LHCN-M2 (cell line): ENCODE measurements around the gene TREM1. TPM values are rescaled to one million over a fixed set of nuclear protein-coding genes. Genes with fewer than 3 reads are reported as not detected.
"Not testable (repeated sequence)": the region's sequence is repeated elsewhere in the genome, so short reads cannot be mapped to it uniquely, and the experiment has no call there.

Experiments used
- DNase-seq: peaks from one replicate; pipeline ENCODE4 v3.0.0-alpha.2; 2012; ENCODE audit warnings: low read depth
- total RNA-seq: library from RNA; depleted of rRNA; stranded (reverse); fragments of >200 nt; gene quantifications from 2 replicates; pipeline ENCODE4 v1.2.3, GENCODE V29; 2014

TREM1 gene
- total RNA-seq, 1 experiment from 2014 or later, result 0.52 TPM

DNA sequence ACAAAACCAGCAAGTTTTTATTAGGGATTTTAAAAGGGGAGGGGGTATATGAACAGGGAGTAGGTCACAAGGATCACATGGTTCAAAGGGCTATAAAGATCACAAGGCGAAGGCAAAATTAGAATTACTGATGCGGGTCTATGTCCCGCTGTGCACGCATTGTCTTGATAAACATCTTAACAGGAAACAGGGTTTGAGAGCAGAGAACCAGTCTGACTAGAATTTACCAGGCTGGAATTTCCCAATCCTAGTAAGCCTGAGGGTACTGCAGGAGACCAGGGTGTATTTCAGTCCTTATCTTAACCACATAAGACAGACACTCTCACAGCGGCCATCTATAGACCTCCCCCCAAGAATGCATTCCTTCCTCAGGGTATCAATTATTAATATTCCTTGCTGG lies 10.8 kb upstream of the TREM1 start:
- not testable (repeated sequence) for DNase-seq

DNA sequence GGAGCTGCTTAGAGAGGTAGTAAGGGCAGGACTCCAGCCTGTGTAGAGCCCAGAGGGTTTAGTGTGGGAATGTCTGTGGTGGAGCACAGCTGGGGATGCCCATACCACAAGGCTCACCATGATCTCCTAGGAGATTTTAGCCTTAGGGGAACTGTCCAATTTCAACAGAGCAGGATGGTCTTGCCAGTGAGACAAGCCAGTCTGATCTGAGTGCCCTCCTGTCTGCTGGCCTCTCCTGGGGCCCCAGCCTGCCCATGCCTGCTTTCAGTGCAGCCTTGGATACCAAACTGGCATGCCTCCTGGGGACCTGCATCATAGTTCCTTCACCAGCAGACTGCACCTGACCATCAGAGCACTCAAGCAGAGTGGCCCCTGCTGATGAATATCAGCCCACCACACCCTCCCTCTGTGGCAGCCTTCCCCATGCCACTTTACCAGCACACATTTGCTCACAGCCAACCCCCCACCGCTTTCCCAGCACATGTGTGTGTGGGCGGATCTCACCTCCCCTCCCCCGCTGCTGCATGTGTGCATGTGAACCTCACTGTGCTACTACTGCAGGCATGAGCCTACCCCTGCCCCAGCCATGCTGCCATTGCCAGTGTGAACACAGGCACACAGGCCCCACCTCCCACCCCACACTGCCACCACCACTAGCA lies 7.9 kb upstream of the TREM1 start:
- DNase-seq, result no peak

DNA sequence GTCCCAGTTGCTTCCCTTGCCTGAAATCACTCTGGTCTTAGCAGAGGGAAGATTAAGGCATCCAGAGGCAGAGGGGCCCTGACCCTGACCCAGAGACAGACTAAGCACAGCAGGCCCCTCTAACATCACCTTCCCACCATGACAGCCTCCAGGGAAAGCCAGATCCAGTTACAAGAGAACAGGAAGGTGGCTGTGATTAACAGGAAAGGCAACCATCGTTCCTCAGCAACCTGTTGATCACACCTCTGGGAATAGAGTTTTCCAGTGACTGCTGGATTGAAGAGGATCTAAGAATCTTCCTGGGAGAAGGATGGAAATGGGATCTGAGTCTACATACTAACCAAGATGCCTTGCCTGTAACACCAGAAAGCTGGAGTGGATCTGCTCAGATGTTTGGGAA lies 5.2 kb upstream of the TREM1 start:
- DNase-seq, result no peak

DNA sequence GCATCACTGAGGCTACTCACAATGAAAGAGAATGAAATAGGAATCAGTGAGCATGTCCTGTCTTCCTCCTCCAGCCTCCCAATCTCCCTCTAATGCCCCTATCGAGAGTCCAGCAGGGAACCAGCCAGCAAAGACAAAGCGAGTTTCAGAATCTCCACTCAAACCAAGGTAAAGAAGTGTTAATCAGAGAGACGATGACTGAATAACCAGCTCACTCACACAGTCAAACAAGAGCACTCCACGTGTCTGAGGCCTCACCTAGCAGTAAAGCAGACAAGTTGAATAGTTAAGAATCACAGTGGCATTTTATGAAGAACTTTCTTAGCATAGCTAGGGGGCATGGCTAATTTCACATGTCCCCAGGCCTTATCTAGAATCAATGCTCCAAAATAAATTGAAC lies 3.3 kb upstream of the TREM1 start:
- no peak for DNase-seq

DNA sequence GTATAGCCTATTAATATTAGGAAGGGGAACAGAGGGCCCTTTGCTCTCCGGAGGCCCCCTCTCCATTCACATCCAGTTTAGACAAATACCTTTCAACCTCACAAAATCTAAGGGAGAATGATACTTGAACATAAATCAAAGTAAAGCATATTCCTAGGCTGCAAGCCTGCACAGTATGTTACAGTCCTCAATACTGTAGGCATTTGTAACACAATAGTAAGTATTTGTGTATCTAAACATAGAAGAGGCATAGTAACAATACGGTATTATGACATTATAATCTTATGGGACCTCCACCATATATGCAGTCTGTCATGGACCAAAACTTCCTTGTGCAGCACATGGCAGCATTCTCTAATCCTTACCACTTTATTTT lies 2.3 kb upstream of the TREM1 start:
- DNase-seq, result no peak

DNA sequence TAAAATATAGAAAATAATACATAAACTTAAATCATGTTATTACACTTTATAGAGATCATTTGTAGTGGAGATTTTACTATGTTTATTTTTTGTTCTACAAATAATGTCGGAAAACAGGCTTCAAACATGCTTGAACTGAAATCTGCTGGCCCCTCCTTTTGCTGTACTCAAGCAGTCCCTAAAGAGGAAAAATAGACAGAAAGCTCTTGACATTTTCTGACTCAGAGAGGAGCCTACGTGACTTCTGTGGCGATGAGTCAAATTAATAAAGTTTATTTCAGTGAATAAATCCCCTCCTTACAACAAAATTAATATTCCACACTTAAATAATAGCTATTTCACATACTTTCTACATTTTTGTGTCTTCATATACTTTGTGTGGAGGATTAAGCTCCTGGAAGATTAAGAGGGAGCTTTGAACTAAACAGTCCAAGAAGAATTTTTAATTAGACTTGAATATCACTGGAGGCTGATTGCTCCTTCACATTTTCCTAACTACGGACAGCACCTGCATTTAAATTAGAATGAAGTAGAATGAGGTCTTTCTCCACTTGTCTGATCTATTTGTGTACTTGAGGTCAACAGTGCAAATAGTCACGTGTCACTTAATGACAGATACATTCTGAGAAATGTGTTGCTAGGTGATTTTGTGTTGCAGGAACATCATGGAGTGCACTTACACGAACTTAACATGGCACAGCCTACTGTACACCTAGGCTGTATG lies 1.7 kb upstream of the TREM1 start:
- DNase-seq, result peak; percentile 51

DNA sequence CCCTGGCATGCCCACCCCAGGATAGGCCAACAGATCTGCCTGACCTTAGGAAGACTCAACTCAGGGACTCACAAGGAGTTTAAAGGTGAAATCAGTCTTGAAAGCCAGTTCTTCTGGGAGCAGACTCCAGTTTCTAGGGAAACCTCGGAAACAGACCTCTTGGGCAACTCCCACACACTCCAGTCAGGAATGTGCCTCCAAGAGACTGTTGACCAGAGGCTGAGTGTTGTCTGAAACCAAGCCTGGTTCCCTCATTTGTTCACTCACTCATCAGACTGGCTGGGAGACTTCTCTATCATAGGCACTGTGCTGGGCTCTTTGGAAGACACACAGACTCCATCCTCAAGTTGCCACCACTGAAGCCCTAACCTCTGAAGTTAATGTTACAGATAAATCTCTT lies 1.8 kb downstream of the TREM1 start:
- peak; percentile 13 for DNase-seq

DNA sequence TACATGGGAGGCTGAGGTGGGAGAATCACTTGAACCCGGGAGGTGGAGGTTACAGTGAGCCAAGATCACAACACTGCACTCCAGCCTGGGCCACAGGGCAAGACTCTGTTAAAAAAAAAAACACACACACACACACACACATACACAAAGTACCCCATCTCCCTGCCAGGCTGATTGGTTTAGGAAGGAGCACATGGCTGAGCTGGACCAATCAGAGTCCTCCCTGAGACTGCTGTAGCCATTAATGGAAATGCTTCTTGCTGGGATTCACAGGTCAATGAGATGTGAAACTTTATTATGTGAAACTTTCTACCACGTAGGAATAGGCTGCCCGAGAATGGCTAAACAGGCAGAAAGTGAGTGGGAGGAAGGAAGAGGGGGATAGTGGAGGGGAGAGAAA lies 2.9 kb downstream of the TREM1 start:
- DNase-seq, result no peak

DNA sequence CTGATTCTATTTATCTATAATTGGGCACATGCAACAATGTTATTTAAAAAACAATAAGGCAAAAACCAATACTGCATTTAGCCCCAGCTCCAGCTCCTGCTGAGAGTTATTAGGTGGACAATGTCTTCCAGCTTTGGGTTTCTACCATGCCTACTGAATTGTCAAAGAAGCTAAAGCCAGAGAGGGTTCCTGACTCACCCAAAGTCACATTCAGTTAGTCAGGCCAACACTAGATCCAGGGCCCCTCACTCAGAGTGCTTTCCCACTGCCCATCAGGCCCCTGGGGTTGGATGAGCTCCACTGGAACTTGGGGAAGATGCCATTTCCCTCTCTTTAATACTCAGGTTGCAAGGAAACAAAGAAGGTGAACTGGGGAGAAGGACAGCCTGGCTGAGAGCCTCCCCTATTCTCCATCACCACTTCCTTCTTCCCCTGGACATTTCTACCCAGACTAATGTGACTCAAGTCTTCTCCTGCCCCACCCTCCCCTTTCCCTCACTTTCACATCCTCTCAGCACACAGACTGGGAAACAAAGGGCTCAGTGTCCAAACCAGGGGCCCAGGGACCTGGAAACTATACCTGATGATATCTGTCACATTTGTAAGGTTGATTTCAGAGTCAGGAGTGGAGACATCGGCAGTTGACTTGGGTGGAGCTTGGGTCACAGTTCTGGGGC lies 6.0 kb downstream of the TREM1 start:
- DNase-seq, result no peak

DNA sequence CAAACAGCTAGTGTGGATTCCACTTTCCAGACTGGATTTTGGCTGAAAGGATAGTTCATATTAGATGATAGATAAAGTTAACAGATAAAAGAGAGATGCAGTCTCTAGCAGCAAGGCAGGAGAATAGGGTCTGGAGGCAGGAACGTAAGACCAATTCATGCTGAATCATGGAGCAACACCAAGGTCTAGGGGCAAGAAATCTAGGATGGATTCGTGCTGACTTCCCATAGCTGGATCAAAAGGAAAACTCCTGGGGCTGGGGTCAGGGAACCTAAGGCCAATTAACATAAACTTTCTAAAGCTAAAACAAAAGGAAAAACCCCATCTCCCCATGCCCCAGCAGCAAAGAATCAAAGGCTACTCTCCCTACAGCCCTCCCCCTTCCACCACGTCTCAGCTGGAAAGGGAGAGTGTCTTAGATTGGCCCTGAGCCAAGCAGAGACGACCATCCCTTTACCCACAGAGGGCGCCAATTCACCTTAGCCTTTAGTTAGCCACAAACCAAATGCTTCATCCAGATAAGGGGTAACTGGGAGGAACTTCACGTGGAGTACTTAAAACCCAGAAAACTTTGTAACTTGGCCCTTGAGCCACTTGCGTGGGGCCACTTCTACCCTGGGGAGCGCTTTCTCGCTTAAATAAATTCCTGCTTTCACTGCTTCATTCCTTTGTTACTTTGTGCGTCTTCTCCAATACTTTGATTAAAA lies 7.6 kb downstream of the TREM1 start:
- DNase-seq, result peak; percentile 51

DNA sequence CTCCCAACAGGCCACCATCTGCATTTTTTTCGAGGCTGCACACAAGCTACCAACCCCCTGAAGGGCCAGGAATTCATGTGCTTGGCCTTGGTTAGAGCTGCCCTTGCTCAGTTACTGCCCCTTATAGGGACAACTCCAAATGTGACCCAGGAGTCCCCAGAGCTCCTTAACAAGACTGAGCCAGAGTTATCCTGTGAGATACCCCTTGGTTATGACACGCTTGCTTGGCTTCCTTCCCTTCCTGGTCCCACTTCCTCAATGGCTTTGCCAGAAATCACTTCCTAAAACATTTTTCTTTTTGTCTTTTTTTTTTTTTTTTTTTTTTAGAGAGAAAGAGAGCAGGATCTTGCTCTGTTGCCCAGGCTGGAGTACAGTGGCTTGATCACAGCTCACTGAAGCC lies 8.9 kb downstream of the TREM1 start:
- DNase-seq, result no peak

DNA sequence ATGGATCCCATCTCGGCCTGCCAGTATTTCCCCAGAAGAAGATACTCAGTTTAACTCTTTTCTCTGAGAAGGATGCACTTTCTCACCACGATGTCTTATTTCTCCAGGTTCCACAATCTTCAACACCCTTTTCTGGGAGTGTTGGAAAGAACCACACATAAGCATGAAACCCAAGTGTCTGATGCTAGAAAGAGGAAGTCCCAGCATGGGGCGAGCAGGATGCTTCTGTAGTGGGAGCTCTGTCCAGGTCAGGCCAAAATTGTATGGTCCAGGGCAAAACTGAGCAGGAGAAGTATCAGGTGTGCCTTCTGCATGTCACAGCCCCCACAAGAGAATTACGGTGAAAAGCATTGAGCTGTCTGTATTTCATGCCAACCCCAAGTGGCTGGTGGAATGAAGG lies 11.0 kb downstream of the TREM1 start:
- DNase-seq, result no peak

DNA sequence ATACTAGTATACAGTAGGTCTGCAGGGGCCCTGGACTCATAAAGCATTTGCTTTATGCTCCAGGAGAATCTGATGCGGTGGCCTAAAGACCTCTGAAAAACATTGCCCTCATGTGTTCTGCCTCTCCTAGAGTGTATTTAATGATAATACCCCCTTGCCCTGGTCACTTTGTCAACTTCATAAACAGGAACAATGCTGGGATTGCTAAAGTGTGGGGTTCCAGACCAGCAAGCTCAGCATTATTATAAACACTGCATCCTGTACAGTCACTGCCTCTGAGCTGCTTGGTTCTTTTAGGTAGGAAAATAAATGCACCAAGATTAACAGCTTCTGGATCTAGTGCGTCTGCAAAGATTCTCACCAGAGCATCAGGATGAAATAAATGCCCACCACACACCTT lies 12.2 kb downstream of the TREM1 start:
- DNase-seq, result no peak

DNA sequence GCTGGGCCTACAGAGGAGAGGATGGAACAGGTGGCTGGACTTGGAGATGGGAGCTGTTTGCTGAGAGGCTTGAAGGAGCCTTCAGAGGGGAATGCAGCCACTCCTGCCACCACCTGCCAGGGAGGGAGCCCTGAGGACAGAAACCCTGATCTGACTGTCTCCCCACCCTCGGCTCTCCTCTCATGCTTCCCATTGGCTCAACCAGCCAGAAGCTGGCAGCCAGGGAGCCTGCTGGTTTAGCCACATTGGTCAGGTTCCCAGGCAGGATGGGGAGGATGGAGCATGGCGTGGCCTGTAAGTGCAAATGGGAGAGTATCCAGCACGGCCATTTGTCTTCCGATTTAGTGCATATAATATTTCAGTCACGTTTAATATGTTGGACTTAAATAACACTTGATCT lies 12.8 kb downstream of the TREM1 start:
- no peak for DNase-seq

DNA sequence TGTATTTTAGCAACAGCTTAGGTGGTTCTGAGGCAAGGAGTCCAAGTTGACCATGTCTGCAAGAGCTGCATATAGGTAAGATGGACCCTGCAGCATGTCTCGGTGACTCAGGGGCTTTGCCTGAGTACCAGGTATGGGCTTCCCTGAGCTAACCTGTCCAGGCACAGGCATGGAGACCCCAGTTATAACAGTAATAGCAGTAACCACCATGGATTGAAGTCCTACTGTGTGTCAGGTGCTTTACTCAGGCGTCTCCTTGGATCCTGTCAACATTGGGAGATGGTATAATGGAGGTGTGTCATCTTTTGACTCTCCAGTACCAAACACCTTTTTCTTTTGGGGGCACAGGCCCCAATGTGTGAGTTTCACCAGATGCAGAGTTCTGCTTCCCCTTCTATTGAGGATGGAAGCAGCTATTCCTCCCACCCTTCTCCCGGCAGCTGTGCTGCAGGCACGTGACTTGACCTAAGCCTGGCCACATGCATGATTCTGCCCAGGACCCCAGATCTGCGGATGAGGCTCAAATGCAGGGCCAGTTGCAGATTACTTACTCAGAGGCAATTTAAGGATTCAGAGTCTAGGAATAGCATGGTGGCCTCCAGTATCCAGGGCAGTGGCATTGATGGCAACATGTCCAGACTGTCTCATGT lies 13.8 kb downstream of the TREM1 start:
- no peak for DNase-seq

DNA sequence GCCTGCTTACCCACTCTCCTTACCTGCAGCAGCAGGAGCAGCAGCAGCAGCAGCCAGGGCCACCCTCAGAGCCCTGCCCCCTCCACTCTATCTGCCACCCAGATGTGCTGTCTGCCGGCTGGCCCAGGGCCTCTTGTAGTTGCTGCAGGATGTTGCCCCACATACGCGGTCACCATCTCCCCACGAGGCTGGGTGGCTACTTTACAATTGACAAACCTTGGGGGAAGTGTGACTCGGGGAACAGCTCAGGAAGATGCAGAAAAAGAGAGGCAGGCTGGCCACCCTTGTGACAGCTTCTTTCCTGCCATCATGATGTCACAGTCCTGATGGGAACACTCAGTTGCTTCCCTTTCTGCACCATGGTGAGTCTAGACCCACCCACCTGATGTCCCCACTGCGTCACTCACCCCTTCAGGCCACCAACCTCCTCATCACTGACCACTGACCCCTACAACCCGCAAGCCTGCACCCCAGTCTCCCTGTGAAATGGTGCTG lies 14.5 kb downstream of the TREM1 start:
- DNase-seq, result no peak

DNA sequence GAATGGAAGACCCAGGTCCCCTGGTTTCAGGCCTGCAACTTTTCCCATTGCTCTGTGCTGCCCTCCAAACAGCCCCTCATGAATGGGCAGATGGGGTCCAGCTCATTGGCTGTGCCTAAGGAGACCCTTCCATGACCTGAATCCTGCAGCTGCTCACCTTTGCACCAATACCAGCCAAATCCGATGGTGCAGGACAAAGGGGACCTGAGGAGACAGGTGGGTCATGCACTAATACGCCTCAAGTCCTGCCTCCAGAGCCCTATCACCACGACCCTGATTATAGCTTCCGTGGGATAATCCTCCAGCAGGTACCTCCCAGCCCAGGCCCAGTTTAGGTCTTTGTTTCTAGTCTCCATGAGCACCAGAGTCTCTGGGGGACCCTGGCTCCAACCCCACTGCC lies 16.8 kb downstream of the TREM1 start:
- no peak for DNase-seq

DNA sequence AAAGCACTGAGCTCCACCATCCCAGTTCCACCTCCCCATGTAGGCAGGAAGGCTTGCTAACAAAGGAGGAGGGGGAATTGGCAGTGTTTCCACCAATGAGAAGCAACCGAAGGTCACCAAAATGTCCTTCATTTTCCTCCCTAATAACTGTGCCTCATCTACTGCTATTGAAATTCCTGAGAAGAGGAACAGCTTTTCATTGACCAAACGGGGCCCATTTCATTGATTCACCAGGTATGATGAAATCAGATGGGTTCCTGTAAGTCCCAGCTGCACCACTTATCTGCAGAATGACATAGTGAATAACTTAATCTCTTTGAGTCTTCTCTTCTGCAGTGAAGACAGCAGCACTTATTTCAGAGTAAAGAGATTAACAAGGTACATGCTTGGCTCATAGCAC lies 17.3 kb downstream of the TREM1 start:
- DNase-seq, result no peak

DNA sequence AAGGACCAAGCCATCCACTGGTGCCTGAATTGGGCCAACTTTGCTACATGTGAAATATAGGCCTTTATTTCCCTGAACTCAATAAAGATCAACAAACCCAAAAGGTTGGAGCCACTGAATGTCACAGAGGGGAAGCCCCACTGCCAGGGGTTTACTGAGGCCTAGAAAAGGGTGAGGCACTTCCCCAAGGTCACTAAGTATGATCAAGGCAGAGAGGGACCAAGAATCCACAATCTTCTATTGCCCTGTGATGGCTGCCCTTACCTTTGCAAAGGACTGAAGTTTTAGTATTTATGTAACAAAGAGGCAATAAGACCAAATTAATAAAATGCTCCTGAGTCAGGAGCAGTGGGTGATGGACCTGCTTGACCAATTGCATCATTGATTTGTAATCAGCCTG lies 18.0 kb downstream of the TREM1 start:
- DNase-seq, result no peak

DNA sequence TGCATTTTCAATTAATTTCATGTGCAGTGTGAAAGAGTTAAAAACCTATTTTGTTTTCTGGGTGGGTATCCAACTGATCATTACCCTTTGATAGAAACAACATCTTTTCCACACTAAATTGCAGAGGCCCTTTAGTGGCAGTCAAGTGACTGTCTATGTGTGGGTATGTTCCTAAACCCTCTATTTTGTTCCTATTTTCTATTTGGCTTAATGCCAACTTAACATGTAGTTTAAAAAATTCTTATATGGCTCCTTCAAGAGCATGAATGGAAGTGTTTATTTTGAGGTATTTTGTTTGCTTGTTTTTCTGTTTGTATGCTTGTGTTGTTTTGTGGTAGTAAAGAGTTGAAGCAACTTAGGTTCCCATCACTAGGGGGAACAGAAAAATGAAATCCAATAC lies 19.9 kb downstream of the TREM1 start:
- DNase-seq, result no peak

DNA sequence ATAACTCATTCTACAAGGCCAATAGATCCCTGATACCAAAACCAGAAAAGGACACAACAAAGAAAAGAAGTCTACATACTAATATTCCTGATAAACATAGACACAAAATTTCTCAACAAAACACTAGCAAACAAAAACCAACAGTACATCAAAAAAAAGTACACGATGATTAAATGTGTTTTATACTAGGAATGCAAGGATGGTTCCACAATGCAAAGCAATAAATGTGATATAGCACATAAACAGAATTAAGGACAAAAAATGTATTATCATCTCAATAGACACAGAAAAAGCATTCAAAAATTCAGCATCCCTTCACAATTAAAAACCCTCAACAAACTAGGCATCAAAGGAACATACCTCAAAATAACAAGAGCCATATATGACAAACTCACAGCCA lies 23.2 kb downstream of the TREM1 start:
- no peak for DNase-seq

DNA sequence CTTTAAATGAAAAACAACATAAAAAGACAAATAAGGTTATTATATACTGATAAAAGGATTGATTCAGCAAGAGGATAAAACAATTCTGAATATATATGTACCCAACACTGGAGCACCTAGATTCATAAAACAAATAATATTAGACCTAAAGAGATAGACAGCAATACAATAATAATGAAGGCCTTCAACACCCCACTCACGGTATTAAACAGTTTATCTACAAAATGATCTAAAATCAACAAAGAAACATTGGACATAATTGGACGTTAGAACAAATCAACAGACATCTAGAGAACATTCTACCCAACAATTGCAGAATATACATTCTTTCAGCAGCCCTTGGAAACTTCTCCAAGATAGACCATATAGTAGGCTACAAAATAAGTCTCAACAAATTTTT lies 24.1 kb downstream of the TREM1 start:
- DNase-seq, result no peak
